DMS53 treated with DMSO at 0.1 percent for 48 hours (cell line): ENCODE results near the gene MYH16.
A peak's percentile ranks its signal among the peaks of the same experiment; 100 is the strongest.
"Not testable (repeated sequence)": the region's sequence is repeated elsewhere in the genome, so short reads cannot be mapped to it uniquely, and the experiment has no call there.

Source experiments
- DNase-seq: peaks from one replicate; lab custom pipeline; 2025; ENCODE audit not compliant: unreplicated experiment; lab: John Stamatoyannopoulos, UW

Gene MYH16

GRCh38 chr7:99301496-99301895 lies 28.9 kb downstream of the MYH16 start:
- no peak for DNase-seq

GRCh38 chr7:99305473-99306260 lies 33.0 kb downstream of the MYH16 start:
- no peak for DNase-seq

DNA sequence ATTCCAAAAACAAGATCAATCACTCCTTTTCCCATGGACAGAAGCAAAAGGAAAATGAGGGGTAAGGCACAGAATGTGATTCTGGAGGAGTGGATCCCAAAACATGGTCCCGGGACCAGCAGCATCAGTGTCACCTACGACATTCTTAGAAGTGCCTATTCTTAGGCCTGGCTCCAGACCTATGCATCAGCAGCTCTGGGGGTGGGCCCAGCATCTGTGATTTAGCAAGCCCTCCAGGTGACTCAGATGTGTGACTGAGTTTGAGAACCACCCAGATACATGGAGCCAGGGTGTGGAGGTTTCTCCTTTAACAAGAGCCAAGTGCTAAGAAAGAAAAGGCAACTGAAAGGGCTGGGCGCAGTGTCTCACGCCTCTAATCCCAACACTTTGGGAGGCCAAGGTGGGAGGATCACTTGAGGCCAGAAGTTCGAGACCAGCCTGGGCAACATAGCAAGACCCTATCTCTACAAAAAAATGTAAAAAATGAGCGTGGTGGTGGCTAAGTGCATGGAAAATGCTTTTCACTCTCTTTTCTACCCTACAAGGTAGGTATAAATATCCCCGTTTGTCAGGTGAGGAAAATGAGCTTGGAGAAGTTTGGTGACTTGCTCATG lies 35.9 kb downstream of the MYH16 start:
- DNase-seq, result no peak

DNA sequence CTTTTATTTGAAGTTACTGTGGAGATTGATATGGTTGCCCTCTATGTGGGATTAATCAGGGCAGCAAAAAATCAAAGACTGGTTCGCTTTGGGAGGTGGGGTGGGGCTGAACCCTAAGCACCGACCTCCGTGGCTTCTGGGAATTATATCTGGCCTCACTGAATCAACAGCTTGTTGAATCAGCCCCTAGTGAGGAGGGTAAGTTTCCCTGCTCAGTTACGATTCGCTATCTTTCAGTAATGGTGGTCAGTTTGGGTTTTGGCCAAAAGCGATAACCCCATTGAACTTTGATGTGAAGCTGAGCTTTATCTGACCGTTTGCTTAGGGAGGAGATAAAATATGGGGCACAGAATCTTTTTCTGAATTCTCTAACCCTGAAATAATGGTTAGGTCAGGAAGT lies 36.5 kb downstream of the MYH16 start:
- DNase-seq, result no peak

DNA sequence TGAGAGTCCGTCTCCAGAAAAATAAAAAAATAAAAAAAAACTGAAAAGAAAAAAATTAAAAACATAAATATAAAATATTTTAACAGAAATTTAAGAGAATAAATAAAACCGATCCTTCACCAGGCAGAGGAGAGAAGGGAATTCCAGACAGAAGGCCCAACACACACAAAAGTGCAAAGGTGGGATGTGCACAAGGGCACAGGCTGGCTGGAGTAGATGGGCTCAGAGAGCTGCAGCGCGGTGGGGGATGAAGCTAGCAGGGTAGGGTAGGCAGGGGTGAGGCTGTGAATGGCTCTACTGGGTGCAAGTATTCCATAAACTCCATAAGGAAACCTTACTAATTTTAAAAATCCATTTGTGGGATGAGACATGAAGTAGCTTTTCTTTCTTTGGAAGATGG lies 37.4 kb downstream of the MYH16 start:
- no peak for DNase-seq

DNA sequence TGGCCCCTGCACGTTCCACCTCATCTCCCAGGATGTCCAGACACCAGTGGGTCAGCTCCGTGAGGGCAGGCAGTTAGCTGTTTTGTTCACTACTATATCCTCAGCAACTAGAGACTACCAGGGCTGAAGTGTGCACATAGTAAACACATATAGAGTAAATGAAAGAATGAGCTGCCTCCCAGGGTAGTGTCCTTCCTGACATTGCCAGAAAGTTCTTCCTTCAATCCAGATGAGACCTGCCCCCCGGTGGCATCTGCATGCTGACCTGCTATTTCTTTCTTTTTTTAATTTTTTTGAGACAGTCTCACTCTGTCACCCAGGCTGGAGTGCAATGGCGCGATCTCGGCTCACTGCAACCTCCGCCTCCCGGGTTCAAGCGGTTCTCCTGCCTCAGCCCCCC lies 39.1 kb downstream of the MYH16 start:
- no peak for DNase-seq

GRCh38 chr7:99312316-99313203 lies 39.9 kb downstream of the MYH16 start:
- peak; percentile 52 for DNase-seq

- DNase-seq, result no peak
Observed at GRCh38 chr7:99313204-99313573, 40.5 kb downstream of the MYH16 start.

DNA sequence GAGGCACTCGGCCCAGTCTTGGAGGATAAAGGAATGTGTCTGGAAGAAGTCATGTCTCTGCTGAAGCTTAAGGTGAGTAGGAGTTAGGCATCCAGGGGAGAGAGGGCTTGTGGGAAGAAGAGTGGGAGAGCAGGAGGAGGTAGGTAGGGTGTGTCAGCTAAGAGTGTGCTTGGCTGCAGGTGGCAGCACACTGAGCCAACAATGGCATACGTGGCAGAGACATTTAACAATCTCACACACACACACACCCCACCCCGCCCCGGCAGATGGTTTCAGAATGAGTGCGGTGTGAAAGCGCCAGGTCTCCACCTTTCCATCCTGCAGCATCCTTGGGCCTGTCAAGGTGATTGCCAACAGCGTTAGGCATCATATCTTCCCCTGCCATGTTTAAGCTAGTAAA lies 41.9 kb downstream of the MYH16 start:
- DNase-seq, result no peak

GRCh38 chr7:99320371-99320770 lies 47.7 kb downstream of the MYH16 start:
- DNase-seq, result no peak

- DNase-seq, result not testable (repeated sequence)
Observed at GRCh38 chr7:99322659-99323058, 50.0 kb downstream of the MYH16 start.

- no peak for DNase-seq
Observed at GRCh38 chr7:99324559-99324958, 51.9 kb downstream of the MYH16 start.

GRCh38 chr7:99325001-99325493 lies 52.4 kb downstream of the MYH16 start:
- no peak for DNase-seq

DNA sequence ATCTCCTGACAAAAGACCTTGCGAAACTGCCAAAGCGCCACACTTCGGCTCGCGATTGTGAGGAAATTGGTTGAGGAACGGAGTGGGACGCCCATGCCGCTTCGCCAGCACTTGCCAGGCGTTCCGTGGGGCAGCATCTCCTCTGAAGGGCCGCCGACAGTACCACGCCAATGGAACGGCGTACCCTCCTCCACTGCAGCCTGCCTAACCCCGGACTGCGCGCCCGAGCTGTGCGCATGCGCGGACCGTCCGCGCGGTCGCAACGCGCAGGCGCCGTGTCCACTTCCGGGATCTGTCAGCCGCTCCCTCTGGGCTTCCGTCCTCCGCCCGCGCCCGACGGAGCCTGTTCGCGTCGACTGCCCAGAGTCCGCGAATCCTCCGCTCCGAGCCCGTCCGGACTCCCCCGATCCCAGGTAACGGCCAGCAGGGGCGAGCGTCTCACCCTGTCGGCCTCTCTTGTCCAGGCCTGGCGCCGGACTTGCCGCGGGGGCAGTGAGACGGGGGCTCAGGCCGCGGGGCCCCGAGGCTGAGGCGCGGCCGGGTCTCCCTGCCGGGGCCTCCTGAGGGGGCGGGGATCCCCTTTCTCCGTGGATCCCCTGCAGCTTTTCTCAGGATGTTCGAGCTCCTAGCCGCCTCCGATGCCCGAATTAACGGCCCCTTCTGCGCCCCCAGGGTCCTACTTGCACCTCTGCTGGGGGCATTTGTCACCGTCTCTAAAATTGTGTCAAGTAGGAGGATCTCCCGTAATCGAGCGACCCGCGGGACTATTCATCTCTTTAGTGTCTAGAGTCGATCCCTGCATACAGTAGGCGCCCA lies 53.2 kb downstream of the MYH16 start, which contains the start of gene ARPC1A:
TSS of gene ARPC1A (plus strand) at position 307 of the 816 bp plus-strand sequence. CDS start 7,456 bp downstream, outside the sequence.
- DNase-seq, result peak; percentile 93

- DNase-seq, result no peak
Observed at GRCh38 chr7:99326408-99326782, 53.8 kb downstream of the MYH16 start.

- DNase-seq, result not testable (repeated sequence)
Observed at GRCh38 chr7:99330314-99330961, 57.8 kb downstream of the MYH16 start.

DNA sequence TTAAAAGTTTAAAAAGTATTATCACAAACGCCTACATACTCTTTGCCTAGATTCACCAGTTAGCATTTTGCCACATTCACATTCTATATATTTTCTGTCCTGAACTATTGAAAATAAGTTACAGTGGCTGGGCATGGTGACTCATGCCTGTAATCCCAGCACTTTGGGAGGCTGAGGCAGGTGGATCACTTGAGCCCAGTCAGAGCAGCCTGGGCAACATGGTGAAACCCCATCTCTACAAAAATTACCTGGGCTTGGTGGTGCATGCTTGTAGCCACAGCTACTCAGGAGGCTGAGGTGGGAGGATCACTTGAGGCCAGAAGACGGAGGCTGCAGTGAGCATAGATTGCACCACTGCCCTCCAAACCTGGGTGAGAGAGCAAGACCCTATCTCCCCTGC lies 58.4 kb downstream of the MYH16 start:
- no peak for DNase-seq

- no peak for DNase-seq
Observed at GRCh38 chr7:99339595-99339994, 67.0 kb downstream of the MYH16 start.

DNA sequence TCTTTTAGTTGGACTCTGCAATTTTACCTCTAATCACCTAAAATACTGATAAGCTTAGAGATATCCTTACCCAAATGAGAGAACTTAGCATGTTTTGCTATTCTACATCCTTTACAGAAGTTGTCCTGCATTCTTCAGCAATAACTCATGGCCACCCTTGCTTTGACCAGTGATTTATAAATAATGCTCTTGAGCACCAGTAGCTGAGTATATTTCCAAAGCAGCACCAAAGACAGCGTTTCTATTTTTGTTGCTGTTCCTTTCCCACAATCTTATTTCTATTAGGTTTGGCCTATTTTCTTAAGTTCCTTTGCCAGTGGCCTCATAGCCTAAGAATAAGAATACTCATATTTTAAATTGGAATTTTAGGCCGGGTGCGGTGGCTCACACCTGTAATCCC lies 68.0 kb downstream of the MYH16 start:
- no peak for DNase-seq

- no peak for DNase-seq
Observed at GRCh38 chr7:99344061-99344647, 71.5 kb downstream of the MYH16 start.
